ENCODE data around the gene CHRNE.
"Not testable (repeated sequence)": the region's sequence is repeated elsewhere in the genome, so short reads cannot be mapped to it uniquely, and the experiment has no call there.

The CHRNE gene

DNA sequence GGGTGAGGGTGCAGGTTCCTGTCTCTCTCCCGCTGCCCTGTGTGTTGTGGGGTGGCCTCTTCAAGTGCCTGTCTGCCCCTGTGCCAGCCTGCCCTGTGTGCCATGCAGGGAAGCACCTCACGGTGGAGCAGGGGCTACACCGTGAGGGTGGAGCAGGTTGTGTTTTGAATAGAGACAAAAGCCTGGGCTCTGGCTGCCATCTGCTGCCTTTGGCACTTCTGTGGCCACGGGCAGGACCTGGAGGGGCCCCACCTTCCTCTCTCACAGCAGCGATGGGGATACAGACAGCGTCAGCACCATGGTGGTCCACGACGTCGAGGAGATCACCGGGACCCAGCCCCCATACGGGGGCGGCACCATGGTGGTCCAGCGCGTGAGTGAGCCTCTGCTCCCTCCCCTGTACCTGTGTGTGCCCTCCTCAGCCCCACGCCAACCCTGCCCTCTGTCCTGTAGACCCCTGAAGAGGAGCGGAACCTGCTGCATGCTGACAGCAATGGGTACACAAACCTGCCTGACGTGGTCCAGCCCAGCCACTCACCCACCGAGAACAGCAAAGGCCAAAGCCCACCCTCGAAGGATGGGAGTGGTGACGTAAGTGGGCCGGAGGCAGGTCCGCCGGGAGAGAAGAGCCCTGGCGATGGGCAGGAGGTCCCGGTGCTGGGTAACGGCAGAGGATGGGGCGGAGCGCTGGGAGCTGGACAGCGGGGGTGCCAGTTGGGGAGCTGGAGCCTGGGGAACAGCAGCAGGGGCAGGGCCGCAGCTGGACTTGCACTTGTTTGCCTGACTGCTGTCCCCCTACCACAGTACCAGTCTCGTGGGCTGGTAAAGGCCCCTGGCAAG lies 9.0 kb downstream of the CHRNE start:
- intact Hi-C loops (cut with DNase I), result no loop called here

DNA sequence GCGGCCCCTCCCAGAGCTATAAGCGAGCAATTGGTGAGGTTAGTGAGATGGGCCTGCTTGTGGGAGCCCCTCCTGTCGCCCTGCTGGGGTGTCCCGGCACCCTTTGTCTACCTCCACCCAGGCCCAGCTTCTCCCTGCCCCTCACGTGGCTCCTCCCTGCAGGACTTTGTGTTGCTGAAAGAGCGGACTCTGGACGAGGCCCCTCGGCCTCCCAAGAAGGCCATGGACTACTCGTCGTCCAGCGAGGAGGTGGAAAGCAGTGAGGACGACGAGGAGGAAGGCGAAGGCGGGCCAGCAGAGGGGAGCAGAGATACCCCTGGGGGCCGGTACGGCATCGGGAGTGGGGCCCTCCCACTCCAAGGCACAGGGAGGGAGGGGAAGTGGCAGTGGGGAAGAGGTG lies 9.6 kb downstream of the CHRNE start:
- peak in 2 of 10 donors; percentile 36 to 55 for DNase-seq
- intact Hi-C loops (cut with DNase I), result no loop called here

More for the DNA sequence above, 9.0 kb downstream of the CHRNE start:
- peak in 2 of 10 donors; percentile 56 to 73 for DNase-seq

DNA sequence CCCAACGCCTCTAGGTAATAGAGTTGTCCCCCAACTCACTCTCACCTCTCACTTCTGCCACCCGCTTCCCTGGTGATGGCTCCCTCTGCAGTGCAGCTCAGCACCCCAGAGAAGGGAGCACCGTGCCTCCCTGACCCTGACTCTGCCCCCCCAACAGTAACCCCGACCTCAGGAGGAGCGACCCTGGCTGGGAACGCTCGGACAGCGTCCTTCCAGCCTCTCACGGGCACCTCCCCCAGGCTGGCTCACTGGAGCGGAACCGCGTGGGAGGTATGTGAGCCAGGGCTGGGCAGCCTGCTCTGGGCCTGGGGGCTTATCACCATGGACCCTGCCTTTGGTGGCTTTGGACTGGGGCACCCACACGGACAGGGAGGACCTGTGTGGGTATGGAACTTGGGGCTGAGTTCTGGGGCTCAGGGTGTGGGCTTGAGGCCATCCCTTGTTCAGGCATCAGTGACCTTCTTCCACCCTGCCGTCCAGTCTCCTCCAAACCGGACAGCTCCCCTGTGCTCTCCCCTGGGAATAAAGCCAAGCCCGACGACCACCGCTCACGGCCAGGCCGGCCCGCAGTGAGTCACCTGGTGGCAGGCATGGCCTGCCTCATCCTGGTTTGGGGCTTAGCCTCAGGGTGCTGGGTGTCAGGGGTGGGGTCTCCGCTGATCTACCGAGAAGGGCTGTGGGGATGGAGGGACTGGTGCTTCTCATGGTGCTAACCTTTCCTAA lies 10.2 kb downstream of the CHRNE start:
- DNase-seq, result peak in 2 of 10 donors; percentile 62 to 72
- intact Hi-C loops (cut with DNase I), result no loop called here

DNA sequence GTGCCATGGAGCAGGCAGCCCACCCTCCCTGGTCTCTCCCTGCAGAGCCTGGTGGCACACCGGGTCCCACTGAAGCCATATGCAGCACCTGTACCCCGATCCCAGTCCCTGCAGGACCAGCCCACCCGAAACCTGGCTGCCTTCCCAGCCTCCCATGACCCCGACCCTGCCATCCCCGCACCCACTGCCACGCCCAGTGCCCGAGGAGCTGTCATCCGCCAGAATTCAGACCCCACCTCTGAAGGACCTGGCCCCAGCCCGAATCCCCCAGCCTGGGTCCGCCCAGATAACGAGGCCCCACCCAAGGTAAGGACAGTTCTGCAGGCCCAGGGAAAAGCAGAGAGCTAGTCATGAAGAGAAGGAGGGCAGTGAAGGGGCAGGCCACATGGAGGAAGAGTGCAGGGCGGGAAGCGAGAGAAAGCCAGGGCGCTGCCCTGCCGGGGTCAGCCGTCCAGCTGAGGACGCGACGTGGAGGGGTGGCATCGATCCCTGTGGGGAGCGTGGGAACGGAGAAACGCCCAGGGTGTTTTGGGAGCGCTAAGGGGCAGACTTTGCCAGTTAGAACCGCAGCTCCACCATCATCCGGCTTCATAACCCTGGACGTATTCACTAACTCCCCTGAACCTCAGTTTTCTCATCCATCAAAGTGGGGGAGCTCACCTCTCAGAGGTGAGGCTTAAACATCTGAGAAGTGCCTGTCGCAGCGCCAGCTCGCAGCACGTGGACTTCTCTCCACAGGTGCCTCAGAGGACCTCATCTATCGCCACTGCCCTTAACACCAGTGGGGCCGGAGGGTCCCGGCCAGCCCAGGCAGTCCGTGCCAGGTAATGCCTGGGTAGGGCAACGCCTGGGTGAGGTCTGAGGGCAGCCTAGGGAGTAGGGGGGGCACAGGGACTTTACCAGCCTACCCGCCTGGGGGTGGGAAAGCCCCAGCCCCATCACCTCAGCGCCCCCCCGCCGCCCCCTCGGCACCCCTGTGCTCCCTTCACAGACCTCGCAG lies 11.2 kb downstream of the CHRNE start:
- DNase-seq, result peak in 2 of 10 donors; percentile 59 to 80
- intact Hi-C loops (cut with DNase I), result no loop called here

DNA sequence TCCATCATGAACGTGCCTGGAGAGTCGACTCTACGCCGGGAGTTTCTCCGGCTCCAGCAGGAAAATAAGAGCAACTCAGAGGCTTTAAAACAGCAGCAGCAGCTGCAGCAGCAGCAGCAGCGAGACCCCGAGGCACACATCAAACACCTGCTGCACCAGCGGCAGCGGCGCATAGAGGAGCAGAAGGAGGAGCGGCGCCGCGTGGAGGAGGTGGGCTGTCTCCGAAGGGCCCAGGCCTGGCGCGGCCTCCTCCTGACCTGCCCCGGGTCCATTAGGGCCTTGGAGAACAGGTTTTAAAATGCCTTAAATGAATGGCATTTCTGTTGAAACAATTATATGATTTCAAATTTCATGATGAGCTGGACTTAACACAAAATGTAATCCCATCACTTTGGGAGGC lies 15.3 kb downstream of the CHRNE start:
- intact Hi-C loops (cut with DNase I), result loop anchor here (5.0 kb wide), 1 partner anchor 160 kb away; no protein-coding TSS in a partner anchor
- DNase-seq, result no peak

DNA sequence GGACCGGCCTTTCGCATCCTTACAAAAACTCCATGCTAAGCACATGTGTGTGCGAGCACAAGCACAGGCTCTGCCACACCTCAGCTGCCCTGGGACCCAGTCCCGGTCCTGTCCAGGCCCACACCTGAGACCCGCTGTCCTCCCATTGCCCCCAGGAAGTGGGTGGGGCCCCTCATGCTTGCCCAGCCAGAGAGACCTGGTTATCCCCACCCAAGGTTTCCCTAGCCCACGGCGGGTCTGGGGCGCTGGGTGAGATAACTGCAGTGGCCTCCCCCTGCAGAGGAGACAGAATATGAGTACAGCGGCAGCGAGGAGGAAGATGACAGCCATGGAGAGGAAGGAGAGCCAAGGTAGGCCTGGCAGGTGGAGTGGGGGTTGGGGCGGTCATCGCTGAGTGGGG lies 16.1 kb downstream of the CHRNE start:
- intact Hi-C loops (cut with DNase I), result loop anchor here (5.0 kb wide), 1 partner anchor 160 kb away; no protein-coding TSS in a partner anchor
- peak in 2 of 10 donors; percentile 32 to 84 for DNase-seq

DNA sequence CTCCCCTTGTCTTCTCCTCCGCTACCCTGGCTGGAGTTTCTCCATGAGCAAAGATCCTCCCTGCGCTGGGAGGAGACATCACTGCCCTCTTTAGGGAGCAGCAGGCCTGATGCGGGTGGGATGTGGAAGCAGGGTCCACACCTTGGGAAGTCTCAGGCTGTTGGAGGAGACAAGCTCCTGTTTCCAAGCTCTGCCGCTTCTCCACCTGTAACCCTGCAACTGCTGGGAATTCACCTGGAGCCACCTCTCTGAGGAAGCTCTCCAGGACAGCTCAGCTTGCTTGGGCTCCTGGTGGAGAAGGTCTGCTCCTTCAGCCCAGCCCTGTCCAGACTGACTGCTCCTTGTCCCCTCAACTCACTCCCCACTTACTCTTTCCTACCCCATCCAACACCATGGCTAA lies 18.4 kb downstream of the CHRNE start:
- intact Hi-C loops (cut with DNase I), result no loop called here
- peak in 1 of 10 donors; percentile 22 for DNase-seq

DNA sequence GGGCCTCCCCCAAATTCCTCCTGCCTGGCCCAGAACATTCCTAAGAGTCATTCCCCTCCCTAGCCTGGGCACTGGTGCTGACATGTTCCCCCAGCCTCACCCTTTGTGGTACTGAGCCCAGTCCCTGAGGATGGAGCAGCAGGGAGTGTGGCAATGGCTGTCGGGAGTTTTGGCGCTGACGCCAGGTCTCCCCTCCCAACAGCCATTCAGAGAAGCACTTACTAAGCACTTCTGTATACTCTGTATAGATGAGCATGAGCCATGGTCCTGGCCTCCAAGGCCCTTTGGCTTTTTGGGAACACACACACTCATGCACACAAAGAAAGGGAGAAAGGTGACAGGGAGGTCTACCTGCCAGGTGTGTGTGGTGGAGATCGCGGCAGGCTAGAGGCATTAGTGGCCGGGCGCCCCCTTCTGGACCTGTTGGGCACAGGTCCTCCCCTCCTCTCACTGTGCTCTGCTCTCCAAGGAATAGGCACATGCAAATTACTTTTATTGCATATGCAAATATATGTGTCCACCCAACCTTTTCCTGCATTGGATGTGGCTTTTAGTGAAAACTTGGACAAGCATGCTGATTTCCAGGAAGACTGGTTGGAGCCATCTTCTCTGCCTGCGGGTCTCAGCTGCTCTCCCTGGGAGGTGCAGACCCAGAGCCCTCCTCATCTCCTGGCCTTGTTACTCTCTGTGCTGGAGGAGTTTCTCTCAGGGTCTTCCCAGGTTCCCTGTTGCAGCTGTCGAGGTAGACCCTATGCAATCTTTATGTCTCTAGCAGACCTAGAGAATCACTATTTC lies 20.9 kb downstream of the CHRNE start:
- intact Hi-C loops (cut with DNase I), result loop anchor here (2.0 kb wide), 1 partner anchor 47 kb away; no protein-coding TSS in a partner anchor

DNA sequence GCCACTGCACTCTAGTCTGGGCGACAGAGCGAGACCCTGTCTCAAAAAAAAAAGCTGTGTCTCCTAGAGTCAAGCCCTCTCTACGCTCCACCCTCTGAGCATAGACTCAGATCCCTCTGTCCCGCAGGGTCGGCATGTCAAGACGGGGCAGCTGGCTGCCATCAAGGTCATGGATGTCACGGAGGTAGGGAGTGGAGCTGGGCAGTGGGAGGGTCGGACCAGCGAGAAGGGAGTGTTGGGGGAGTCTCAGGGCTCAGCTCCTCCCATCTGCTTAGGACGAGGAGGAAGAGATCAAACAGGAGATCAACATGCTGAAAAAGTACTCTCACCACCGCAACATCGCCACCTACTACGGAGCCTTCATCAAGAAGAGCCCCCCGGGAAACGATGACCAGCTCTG lies 22.0 kb downstream of the CHRNE start:
- intact Hi-C loops (cut with DNase I), result loop anchor here (2.0 kb wide), 1 partner anchor 46 kb away; no protein-coding TSS in a partner anchor
- no peak for DNase-seq

More for the DNA sequence above, 20.9 kb downstream of the CHRNE start:
- peak in 9 of 10 donors; percentile 58 to 94 (median 70) for DNase-seq

DNA sequence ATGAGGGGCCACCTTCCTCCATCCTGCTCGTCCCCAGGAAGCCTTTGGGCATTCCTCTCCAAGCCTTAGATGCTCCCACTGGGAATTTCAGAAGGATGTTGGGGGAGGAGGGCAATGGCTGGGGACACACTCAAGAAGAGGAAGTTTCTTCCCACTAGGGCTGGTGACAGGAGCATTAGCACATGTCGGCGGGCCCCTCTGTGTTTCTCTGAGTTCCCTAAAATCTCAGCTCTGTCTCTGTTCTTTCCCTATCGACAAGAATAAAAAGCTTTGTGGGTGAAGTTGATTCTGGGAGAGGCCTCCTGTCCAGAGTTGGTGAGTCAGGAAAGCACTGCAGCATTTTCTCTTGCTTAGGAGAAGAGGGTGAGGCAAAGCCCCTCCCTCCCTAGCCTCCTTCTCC lies 23.3 kb downstream of the CHRNE start:
- peak in 1 of 10 donors; percentile 27 for DNase-seq
- intact Hi-C loops (cut with DNase I), result no loop called here

DNA sequence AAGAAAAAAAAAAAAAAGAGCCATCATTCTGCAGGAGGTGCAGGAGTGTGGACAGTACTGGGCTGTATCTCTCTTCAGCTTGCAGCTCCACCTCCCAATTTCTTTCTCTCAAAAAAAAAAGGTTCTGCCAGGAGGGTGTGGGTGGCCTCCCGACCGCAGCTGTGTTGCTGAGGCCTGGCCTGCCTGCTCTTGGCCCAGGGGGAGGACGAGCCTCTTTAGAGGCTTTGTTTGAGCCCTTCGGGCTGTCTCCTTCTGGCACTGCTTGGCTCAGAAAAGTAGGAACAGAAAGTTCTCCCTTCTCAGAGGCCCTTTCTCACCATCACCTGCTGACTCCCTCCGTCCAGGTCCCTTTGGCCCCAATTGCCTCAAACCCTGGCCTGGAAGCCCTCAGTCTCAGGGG lies 25.8 kb downstream of the CHRNE start:
- peak in 6 of 10 donors; percentile 49 to 94 (median 58) for DNase-seq
- intact Hi-C loops (cut with DNase I), result no loop called here

DNA sequence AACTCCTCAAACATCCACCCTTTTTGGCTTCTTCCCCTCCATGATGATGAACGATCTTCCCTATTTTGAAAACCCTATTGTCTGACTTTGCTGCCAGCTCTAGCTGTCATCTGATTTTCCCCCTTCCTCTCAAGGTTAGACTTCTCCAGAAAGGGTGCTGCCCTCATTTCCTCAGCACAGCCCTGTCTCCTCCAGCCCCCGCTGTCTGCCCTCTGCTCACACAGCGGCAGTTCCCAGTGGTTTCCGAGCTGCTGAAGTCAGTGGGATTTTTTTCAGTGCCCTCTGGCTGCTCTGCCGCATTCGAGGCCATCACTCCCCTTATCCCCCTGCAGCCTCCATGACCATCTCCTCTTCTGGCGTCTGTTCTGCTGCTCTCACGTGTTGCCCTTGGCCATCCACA lies 30.1 kb downstream of the CHRNE start:
- DNase-seq, result peak in 3 of 10 donors; percentile 28 to 76 (median 45)
- intact Hi-C loops (cut with DNase I), result no loop called here

DNA sequence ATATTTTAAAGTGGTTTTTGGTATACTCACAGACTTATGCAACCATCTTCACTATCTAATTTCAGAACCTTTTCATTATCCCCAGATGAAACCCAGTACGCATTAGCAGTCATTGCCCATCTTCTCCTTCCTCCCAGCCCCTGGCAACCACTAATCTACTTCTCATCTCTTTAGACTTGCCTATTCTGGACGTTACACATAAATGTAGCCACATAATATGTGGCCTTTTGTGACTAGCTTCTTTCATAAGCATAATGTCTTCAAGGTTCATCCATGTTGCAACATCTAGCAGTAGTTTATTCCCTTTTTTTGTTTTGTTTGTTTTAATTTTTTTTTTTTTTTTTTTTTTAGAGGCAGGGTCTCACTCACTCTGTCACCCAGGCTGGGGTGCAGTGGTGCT lies 32.0 kb downstream of the CHRNE start:
- DNase-seq, result no peak
- intact Hi-C loops (cut with DNase I), result no loop called here

DNA sequence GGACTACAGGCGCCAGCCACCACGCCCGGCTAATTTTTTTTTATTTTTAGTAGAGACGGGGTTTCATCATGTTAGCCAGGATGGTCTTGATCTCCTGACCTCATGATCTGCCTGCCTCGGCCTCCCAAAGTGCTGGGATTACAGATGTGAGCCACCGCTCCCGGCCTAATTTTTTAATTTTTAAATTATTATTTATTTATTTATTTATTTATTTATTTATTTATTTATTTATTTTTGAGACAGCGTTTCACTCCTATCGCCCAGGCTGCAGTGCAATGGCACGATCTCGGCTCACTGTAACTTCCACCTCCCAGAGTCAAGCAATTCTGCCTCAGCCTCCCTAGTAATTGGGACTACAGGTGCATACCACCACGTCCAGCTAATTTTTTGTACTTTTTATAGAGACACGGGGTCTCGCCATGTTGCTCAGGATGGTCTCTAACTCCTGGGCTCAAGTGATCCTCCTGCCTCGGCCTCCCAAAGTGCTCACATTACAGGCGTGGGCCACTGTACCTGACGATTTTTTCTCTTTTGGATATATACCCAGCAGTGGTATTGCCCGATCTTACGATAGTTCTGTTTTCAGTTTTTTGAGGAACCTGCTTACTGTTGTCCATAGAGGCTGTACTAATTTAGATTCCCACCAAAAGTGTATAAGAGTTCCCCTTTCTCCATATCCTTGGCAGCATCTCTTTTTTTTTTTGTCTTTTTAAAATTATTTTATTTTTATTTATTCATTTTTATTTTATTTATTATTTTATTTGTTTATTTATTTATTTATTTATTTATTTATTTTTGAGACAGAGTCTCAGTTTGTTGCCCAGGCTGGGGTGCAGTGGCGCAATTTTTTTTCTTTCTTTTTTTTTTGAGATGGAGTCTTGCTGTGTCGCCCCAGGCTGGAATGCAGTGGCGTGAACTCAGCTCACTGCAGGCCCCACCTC lies 33.6 kb downstream of the CHRNE start:
- intact Hi-C loops (cut with DNase I); DNase-seq: not testable (repeated sequence)

DNA sequence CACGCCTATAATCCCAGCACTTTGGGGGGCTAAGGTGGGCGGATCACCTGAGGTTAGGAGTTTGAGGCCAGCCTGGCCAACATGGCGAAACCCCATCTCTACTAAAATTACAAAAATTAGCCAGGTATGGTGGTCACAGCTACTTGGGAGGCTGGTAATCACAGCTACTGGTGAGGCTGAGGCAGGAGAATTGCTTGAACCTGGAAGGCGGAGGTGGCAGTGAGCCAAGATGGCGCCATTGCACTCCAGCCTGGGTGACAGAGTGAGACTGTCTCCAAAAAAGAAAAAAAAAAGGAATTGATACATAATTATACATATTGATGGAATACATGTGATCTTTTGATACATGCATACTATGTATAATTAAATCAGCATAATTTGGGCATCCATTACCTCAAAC lies 35.4 kb downstream of the CHRNE start:
- DNase-seq; intact Hi-C loops (cut with DNase I): not testable (repeated sequence)

DNA sequence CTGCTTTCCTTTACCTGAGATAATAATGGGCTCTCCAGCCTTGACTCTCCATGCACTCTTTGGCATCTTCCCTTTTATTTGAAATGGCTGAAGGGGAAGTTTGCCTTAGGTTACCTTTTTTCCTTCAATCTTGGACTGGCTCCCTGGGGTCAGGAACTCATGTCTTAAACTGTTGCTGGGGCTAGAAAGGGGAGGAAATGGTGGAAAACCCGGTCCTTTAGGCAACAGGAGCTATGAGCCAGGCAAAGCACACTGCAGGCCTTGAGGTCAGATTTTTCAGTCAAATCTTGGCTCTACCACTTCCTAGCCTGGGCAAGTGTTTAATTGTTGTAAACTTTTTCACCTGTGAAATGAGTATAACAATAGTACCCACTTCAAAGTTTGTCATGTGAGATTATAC lies 39.6 kb downstream of the CHRNE start:
- no peak for DNase-seq
- intact Hi-C loops (cut with DNase I), result no loop called here

DNA sequence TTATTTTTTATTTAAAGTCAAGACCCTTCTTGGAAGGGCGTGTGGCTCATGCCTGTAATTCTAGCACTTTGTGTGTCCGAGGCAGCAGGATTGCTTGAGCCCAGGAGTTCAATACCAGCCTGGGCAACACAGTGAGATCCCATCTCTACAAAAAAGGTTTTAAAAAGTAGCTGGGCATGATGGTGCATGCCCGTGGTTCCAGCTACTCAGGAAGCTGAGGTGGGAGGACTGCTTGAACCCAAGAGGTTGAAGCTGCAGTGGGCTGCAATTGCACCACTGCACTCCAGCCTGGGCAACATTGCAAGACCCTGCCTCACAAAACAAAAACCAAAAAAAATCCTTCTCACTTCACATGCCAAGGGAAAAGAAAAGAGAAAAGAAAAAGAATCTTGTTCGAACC lies 40.2 kb downstream of the CHRNE start:
- intact Hi-C loops (cut with DNase I), result no loop called here
- no peak for DNase-seq

DNA sequence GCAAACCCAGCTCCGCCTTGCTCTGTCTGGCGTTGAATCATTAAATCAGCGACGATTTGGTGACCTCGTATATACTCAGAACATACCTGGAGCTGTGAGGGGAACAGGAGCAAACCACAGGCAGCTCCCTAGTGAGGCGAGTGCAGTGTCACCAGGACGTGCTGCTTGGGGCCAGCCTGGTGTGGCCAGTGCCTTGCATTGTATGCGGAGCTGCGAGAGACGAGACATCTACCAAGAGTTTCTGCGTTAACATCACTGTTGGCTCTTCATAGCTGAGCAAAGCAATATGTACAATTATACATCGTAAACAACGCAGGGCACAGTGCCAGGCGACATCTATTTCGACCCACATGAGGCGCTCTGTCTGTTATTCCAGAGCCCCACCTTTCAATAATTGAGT lies 41.8 kb downstream of the CHRNE start:
- intact Hi-C loops (cut with DNase I), result no loop called here
- DNase-seq, result peak in 2 of 10 donors; percentile 27 to 81

Data from posterior cingulate gyrus (tissue), 11 donors.